Stimulated activated naive B cell treated with anti-CD40 and anti-IgM and Interleukin-4, amounts not matched to agents 10 μg/mL and 1 μg/mL and 100 μg/mL, for 72 hours (primary cell): ENCODE data around the gene CBFA2T2.

Experiments used
- ATAC-seq, 2 donors: fragments of 150-1000 bp; cut with Tn5 transposase; replicated peaks; 2 replicates each; pipeline ENCODE4 v1.10.0; 2021; ENCODE audit warnings: moderate library complexity in 1 of 2
- DNase-seq: peaks from one replicate; pipeline ENCODE4 v3.0.0; 2021
- H3K27ac Mint-ChIP-seq: one replicate; pipeline ENCODE4 v1.8.0; 2022; ENCODE audit warnings: mild to moderate bottlenecking, mixed read lengths
- H3K27me3 Mint-ChIP-seq, 2 donors: one replicate each; pipeline ENCODE4 v1.8.0; 2022; ENCODE audit warnings: mixed read lengths in 2 of 2
- H3K36me3 Mint-ChIP-seq, 2 donors: one replicate each; pipeline ENCODE4 v1.8.0; 2022; ENCODE audit warnings: mixed read lengths in 2 of 2, mild to moderate bottlenecking in 1 of 2
- H3K4me1 Mint-ChIP-seq, 2 donors: one replicate each; pipeline ENCODE4 v1.8.0; 2022; ENCODE audit warnings: mixed read lengths in 2 of 2, mild to moderate bottlenecking in 1 of 2
- H3K4me3 Mint-ChIP-seq, 2 donors: one replicate each; pipeline ENCODE4 v1.8.0; 2022; ENCODE audit warnings: mild to moderate bottlenecking in 2 of 2, mixed read lengths in 2 of 2, moderate library complexity in 1 of 2
- H3K9me3 Mint-ChIP-seq, 2 donors: one replicate each; pipeline ENCODE4 v1.8.0; 2022; ENCODE audit warnings: mixed read lengths in 2 of 2, mild to moderate bottlenecking in 1 of 2

CBFA2T2 gene

DNA sequence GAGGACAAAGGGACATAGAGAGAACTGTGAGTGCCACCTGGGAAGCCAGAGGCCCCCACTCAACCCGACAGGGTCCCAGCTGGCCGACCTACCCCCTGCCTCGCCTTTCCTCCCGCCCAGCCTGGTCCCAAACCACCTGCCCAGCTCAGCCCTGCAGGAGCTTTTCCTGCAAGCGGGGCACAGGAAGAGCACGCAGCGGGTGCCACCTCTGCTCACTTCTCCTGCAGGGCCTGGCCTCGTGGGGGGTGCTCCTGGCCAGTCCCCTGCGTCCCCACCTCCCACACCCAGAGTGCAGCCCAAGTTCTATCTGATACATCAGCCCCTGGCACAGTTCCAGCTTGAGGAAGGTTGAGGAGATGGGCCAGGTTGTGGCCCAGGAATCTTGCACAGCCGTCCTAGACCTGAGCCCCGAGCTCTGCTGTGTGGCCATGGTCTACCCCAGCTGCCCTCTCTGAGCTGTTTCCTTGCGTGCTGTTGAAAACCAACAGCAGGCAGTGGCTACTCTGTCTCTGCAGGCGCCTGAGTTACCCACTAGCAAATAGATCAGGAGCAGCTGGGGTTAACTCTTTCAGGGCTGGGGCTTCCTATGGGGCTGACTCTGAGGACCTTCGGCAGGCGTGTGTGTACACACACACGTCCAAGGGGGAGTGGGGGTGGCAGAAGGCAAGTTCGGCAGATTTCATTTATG lies 182.7 kb downstream of the CBFA2T2 start:
- Mint-ChIP-seq H3K27ac (no peak overlapping the region), H3K4me3 (peak overlapping the region; percentile 91), H3K4me1 (peaks cover 20 to 21% of the 10 kb centered on the region in 2 donors), H3K27me3 (peaks cover 0 to 6% of the 10 kb centered on the region in 2 donors), H3K36me3 (peaks cover 14 to 16% of the 10 kb centered on the region in 2 donors), H3K9me3 (no peaks in the 10 kb centered on the region)
- ATAC-seq (no peak), DNase-seq (no peak)

DNA sequence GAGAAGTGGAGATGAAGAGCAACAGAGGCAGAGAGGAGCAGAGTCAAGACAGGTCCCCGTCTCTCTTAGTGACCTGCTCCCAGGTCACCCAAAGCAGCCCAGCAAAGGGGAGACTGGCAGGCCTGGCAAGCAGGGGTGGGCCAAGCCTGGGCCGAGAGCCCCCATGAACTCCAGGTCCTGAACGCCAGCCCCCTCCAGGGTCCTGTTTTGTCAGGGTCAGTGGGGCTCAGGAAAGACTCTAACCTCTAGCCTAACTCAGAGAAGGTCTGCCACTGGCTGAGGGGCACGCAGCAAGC lies 183.2 kb downstream of the CBFA2T2 start:
- ATAC-seq (no peak), DNase-seq (no peak)
- H3K27me3 Mint-ChIP-seq: peaks cover 0 to 6% of the 10 kb centered on the region in 2 donors
- peaks cover 16% of the 10 kb centered on the region in 2 donors for H3K36me3 Mint-ChIP-seq
- H3K9me3 Mint-ChIP-seq: no peaks in the 10 kb centered on the region
- peak overlapping the region; percentile 88 for H3K27ac Mint-ChIP-seq
- H3K4me3 Mint-ChIP-seq: peak overlapping the region; percentile 91
- H3K4me1 Mint-ChIP-seq: peaks cover 19 to 20% of the 10 kb centered on the region in 2 donors

DNA sequence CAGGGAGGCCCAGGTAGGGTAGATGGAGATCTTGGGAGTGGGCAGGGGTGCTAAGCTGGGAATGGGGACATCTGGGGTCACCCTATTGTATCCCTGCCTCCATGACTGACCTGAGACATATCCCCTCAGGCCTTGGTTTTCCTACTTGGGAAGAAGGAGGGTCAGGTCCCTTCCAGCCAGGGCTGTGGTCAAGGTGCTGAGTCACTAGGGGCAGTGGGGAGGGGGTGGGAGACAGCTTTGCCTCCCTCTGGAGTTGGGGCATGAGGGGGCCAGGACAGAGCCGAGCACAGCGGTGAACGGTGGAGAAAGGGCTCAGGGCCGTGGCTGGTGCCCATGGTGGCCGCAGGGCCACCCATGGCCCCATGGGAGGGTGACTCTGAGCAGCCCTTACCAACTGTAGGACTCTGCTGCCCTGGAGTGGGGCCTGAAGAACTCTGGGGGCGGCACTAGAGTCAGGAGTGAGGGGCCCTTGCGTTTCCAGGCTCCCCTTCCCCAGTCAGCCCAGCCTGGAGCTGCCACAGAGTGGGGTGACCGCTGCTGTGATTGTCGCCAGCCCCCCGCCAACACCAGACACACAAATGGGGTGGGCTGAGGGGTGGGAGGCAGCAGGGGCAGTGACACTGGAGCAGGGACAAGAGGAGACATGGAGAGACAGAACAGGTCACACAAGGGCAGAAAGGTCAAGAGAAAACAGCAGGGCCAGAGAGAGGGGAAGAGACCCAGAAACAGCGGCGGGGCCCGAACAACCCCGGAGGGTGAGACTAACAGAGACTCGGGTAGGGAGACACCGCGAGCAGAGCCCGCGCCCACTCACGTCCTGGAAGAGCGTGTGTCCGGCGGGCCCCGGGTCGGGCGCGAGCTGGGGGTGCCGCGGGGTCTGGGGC lies 183.8 kb downstream of the CBFA2T2 start:
- peak overlapping the region; percentile 91 for H3K4me3 Mint-ChIP-seq
- peaks cover 15 to 20% of the 10 kb centered on the region in 2 donors for H3K4me1 Mint-ChIP-seq
- no peak for DNase-seq
- ATAC-seq: peak; percentile 70
- no peaks in the 10 kb centered on the region for H3K9me3 Mint-ChIP-seq
- H3K36me3 Mint-ChIP-seq: peaks cover 16% of the 10 kb centered on the region in 2 donors
- peaks cover 0 to 6% of the 10 kb centered on the region in 2 donors for H3K27me3 Mint-ChIP-seq
- H3K27ac Mint-ChIP-seq: peak overlapping the region; percentile 88

DNA sequence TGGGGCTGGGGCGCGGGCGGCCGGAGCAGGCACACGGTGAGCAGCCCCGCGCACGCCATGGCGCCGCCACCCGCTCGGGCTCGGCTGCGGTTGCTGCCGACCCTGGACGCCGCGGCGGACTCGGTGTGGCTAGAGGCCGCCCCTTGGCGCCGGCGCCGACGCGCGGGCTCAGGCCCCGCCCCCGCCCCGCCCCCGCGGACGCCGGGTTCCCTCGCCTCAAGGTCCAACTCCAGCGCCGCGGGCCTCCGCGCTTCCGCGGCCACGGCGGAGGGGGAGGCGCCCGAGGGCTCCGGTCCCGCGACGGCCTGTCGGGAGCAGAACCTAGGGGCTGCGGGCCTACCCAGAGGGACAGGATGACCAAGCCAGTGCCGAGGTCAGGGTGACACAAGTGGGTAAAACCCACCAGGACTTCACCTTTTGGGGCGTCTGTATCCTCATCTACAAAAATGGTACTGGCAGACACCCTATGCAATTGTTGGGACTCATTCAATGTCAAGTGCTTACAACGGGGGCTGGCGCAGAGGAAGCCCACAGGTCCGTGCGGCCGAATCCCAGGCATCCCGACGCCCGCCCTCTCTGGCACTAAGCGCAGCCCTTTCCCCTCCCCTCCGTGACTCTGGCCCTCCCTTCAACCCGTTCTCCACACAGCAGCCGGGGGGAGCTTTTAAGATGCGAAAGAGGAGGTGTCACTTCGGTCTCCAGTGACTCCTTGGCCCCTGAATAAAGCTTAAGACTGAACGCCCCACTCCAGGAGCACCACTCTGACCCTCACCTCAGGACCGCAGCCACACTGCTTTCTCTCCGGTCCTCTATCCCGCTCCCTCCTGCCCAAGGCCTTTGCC lies 184.6 kb downstream of the CBFA2T2 start, which contains the start of gene NECAB3:
Gene NECAB3, minus strand, starts transcription at position 135 of the 842 bp plus-strand sequence. Its CDS starts 76 bp downstream, at position 59.
- Mint-ChIP-seq H3K4me1 (peaks cover 18 to 28% of the 10 kb centered on the region in 2 donors), H3K36me3 (peaks cover 16% of the 10 kb centered on the region in 2 donors), H3K27me3 (peaks cover 0 to 6% of the 10 kb centered on the region in 2 donors), H3K9me3 (no peaks in the 10 kb centered on the region), H3K4me3 (peak within 1 kb of the TSS; percentile 91), H3K27ac (peak within 1 kb of the TSS; percentile 88)
- ATAC-seq: peak; percentile 87 to 89
- DNase-seq: peak; percentile 61

DNA sequence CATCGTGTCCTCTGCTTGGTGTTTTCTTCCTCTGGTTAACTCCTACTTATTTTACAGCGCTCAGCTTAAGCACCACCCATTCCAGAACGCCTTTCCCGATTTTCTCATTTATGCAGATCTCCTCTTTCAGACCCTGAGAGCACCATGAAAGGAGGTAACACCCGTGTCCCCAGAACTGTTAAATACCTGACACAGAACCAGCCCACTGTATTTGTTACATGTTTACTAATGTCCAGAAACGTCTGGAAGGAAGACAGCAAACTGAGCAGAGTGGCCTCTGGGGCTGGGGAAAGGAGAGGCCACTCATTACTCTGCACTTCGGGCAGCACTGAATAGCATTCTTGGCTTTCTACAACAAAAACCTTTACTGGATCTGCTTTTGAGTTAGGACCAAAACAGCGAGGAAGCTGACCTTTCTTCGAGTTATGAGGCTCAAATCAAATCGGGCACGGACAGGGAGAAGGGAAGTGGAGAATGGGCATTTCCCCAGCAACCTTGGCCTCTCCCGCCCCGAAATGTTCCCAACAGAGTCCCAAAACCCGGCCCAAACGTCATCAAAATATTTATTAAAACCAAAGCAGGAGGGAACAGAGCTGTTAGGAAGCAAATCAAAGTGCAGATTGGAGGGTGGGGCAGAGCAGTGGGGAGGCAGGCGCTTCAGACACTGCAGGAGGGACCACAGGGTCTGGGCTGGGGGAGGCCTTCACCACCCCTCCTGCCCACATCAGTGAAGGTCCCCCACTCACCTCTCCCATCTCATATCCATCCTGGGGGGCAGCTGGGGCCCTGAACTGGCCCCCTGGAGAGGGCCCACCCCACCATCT lies 185.5 kb downstream of the CBFA2T2 start:
- ATAC-seq: no peak
- H3K4me1 Mint-ChIP-seq: peaks cover 19 to 36% of the 10 kb centered on the region in 2 donors
- peak overlapping the region; percentile 33 for H3K27ac Mint-ChIP-seq

DNA sequence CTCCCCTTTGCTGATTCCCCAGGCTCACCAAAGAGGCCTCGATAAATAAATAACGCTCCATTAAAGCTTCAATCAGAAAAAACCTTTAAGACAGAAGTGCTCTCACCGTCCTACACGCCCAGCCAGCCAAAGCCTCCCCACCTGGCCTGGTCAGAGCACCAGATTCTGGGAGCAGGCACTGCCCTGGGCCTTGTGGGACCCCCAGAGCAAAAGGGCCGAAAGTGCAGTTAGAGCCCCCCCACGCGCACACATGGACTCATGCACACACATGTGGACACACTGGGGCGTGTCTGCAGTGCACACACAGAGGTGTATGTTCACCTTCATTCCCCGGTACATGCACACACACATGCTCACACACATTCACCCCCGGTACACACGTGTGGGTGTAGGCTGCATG lies 186.2 kb downstream of the CBFA2T2 start:
- Mint-ChIP-seq H3K36me3 (peaks cover 16 to 17% of the 10 kb centered on the region in 2 donors), H3K27ac (no peak overlapping the region), H3K4me3 (peak overlapping the region; percentile 21 to 26), H3K9me3 (no peaks in the 10 kb centered on the region), H3K4me1 (peaks cover 21 to 41% of the 10 kb centered on the region in 2 donors), H3K27me3 (peaks cover 0 to 6% of the 10 kb centered on the region in 2 donors)
- DNase-seq: no peak
- ATAC-seq: no peak

More for the DNA sequence above, 185.5 kb downstream of the CBFA2T2 start:
- DNase-seq: no peak
- Mint-ChIP-seq H3K36me3 (peaks cover 16% of the 10 kb centered on the region in 2 donors), H3K4me3 (peak overlapping the region; percentile 55 to 70), H3K9me3 (no peaks in the 10 kb centered on the region), H3K27me3 (peaks cover 0 to 6% of the 10 kb centered on the region in 2 donors)

GRCh38 chr20:33676652-33677645 lies 187.1 kb downstream of the CBFA2T2 start:
- Mint-ChIP-seq H3K4me1 (peaks cover 25 to 41% of the 10 kb centered on the region in 2 donors), H3K36me3 (peaks cover 18 to 21% of the 10 kb centered on the region in 2 donors), H3K27ac (no peak overlapping the region), H3K4me3 (no peak overlapping the region), H3K9me3 (no peaks in the 10 kb centered on the region), H3K27me3 (peaks cover 0 to 6% of the 10 kb centered on the region in 2 donors)
- DNase-seq (no peak), ATAC-seq (no peak)

DNA sequence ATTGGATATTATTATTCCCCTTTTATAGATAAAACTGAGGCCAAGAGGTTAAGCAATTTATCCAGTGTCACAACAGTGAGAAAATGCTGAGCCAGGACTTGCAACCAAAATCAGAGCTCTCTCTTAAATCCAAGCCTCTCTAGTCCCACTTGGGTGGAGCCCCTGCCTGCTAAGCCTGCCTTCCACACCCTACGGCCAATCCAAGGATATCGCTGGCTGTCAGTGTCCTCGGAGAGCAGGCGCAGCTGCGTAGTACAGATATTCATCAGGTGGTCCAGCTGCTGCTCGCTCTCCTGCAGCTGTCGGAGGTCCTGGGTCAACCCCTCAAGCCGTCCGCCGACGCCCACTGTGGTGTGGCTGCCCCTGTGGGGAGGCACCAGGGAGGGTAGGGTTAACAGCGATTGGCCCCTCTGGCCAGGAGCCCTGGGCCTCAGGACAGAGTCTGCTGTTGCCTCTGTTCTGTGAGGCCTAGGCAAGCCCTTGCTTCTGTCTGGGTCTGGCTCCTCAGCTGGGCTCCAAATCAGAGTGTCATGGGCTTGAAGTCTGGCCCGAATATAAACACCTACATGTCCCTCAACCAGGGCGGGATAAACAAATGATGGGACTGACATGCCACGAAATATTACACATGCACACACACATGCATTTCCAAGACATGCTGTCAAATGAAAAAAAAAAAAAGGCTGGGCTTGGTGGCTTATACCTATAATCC lies 188.3 kb downstream of the CBFA2T2 start:
- H3K27me3 Mint-ChIP-seq: peaks cover 0 to under 1% of the 10 kb centered on the region in 2 donors
- H3K4me3 Mint-ChIP-seq: no peak overlapping the region
- ATAC-seq: no peak
- no peaks in the 10 kb centered on the region for H3K9me3 Mint-ChIP-seq
- H3K4me1 Mint-ChIP-seq: peaks cover 24 to 35% of the 10 kb centered on the region in 2 donors
- DNase-seq: no peak
- peaks cover 18 to 25% of the 10 kb centered on the region in 2 donors for H3K36me3 Mint-ChIP-seq
- no peak overlapping the region for H3K27ac Mint-ChIP-seq

GRCh38 chr20:33679758-33680485 lies 190.0 kb downstream of the CBFA2T2 start:
- Mint-ChIP-seq H3K4me1 (peaks cover 19 to 34% of the 10 kb centered on the region in 2 donors), H3K36me3 (peaks cover 21 to 27% of the 10 kb centered on the region in 2 donors), H3K4me3 (no peak overlapping the region)

GRCh38 chr20:33680686-33681085 lies 190.8 kb downstream of the CBFA2T2 start:
- H3K36me3 Mint-ChIP-seq: peaks cover 22 to 32% of the 10 kb centered on the region in 2 donors
- peak overlapping the region; percentile 44 for H3K27ac Mint-ChIP-seq
- H3K9me3 Mint-ChIP-seq: no peaks in the 10 kb centered on the region
- H3K4me3 Mint-ChIP-seq: no peak overlapping the region
- H3K4me1 Mint-ChIP-seq: peaks cover 21 to 41% of the 10 kb centered on the region in 2 donors
- no peak for DNase-seq
- H3K27me3 Mint-ChIP-seq: no peaks in the 10 kb centered on the region
- no peak for ATAC-seq

More at GRCh38 chr20:33679758-33680485, 190.0 kb downstream of the CBFA2T2 start:
- peak; percentile 74 for ATAC-seq
- DNase-seq: peak; percentile 37
- H3K27me3 Mint-ChIP-seq: no peaks in the 10 kb centered on the region
- H3K9me3 Mint-ChIP-seq: no peaks in the 10 kb centered on the region
- H3K27ac Mint-ChIP-seq: peak overlapping the region; percentile 22

- no peak for DNase-seq
- peak overlapping the region; percentile 84 for H3K27ac Mint-ChIP-seq
These were observed 191.4 kb downstream of the CBFA2T2 start for GRCh38 chr20:33681288-33681687.

More at GRCh38 chr20:33681288-33681687, 191.4 kb downstream of the CBFA2T2 start:
- no peaks in the 10 kb centered on the region for H3K27me3 Mint-ChIP-seq
- H3K4me1 Mint-ChIP-seq: peaks cover 21 to 41% of the 10 kb centered on the region in 2 donors
- ATAC-seq: no peak
- no peaks in the 10 kb centered on the region for H3K9me3 Mint-ChIP-seq
- H3K36me3 Mint-ChIP-seq: peaks cover 19 to 26% of the 10 kb centered on the region in 2 donors
- H3K4me3 Mint-ChIP-seq: no peak overlapping the region
